GM10266 (cell line): ENCODE data around the gene GIGYF1.

Source experiments
- DNase-seq: peaks from one replicate; pipeline ENCODE4 v3.0.0; 2012; ENCODE audit errors: extremely low spot score
- TF ChIP-seq, protein P1 (sequence below): IDR thresholded peaks from 2 replicates; pipeline ENCODE4 v1.5.1; 2012; ENCODE audit warnings: mild to moderate bottlenecking, low read depth; ENCODE audit not compliant: control insufficient read depth, insufficient read depth; ENCODE audit errors: missing control alignments

Gene GIGYF1

GRCh38 chr7:100641860-100642533, 52.1 kb downstream of the GIGYF1 start:
- TF ChIP-seq, protein P1, sequence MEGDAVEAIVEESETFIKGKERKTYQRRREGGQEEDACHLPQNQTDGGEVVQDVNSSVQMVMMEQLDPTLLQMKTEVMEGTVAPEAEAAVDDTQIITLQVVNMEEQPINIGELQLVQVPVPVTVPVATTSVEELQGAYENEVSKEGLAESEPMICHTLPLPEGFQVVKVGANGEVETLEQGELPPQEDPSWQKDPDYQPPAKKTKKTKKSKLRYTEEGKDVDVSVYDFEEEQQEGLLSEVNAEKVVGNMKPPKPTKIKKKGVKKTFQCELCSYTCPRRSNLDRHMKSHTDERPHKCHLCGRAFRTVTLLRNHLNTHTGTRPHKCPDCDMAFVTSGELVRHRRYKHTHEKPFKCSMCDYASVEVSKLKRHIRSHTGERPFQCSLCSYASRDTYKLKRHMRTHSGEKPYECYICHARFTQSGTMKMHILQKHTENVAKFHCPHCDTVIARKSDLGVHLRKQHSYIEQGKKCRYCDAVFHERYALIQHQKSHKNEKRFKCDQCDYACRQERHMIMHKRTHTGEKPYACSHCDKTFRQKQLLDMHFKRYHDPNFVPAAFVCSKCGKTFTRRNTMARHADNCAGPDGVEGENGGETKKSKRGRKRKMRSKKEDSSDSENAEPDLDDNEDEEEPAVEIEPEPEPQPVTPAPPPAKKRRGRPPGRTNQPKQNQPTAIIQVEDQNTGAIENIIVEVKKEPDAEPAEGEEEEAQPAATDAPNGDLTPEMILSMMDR = no peak
- no peak for DNase-seq

GRCh38 chr7:100641463-100641859, 52.6 kb downstream of the GIGYF1 start, which contains the start of gene TFR2:
Gene TFR2 (minus strand): TSS chr7:100641552. CDS start chr7:100641509, 43 bp downstream.
- TF ChIP-seq, protein P1 = no peak

DNA sequence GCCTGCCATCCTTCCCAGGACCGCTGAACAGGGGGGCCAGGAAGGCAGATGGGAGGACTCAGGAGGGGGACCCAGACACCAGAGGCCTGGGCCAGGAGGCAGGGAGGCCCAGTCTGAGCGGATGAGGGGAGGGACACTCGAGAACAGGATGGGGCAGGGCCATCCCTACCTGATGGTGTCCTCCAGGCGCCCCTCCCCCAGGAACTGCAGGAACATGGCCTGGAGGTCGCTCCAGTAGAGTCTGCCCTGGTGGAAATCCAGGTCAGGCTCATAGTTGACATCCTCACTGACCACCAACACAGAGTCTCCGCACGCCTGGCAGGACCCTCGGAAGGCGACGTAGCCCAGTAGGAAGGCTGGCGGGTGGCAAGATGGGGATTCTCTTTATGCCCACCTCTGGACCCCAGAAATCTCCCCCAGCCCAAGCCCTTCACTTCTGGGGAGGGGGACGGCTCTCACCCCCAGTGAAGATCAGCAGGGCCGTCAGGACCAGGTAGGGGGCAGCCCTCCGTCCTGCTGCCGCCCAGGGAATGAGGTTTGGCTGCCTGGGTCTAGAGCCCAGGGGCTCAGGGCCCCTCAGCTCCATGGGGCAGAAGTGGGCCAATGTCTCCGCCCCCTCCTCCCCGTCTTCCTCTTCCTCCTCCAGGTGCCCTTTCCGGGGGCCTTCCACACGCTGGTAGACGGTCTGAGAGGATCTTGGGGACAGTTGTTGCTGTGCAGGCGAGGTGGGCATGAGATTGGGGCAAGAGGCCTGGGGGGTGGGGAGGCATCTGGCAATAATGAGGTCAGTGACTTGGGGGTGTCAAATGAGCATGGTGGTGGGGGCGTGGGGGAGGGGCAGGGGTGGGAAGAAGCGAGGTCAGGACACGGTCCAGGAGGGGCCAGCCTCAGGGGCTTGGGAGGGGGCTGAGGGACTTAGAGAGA, 53.3 kb downstream of the GIGYF1 start:
- TF ChIP-seq, protein P1 = no peak
- DNase-seq = no peak

More at GRCh38 chr7:100641463-100641859, 52.6 kb downstream of the GIGYF1 start, which contains the start of gene TFR2:
- no peak for DNase-seq

GRCh38 chr7:100639995-100640516, 54.0 kb downstream of the GIGYF1 start:
- DNase-seq = no peak
- TF ChIP-seq, protein P1 = no peak

GRCh38 chr7:100632951-100633717, 60.9 kb downstream of the GIGYF1 start:
- DNase-seq = peak; percentile 87
- TF ChIP-seq, protein P1 = peak; percentile 64

GRCh38 chr7:100630066-100630465, 64.0 kb downstream of the GIGYF1 start:
- TF ChIP-seq, protein P1 = no peak
- DNase-seq = no peak
